Esophagus squamous epithelium (tissue), 4 donors: ENCODE results near the gene HOXA4.

ENCODE experiments used
- CTCF ChIP-seq, 6 experiments: fragments of 450-650 bp in 4 of 6; fragments of 200-600 bp in 2 of 6; sonication (generic) in 2 of 6; IDR thresholded peaks; one replicate each; pipeline ENCODE4 v1.5.1; 2016 to 2019; ENCODE audit warnings: antibody characterized with exemption in 6 of 6, mild to moderate bottlenecking in 4 of 6, moderate library complexity in 4 of 6
- POLR2A ChIP-seq, 4 donors: fragments of 450-650 bp; IDR thresholded peaks; one replicate each; pipeline ENCODE4 v1.6.1; 2017; ENCODE audit warnings: antibody characterized with exemption in 4 of 4, mild to moderate bottlenecking in 4 of 4, moderate library complexity in 3 of 4

- TF ChIP-seq CTCF (IDR thresholded peaks at IDR 0.05) (no peak), POLR2A (IDR thresholded peaks at IDR 0.05) (no peak)
Observed at GRCh38 chr7:27123007-27123476, 7.5 kb downstream of the HOXA4 start.
